Measurements from ENCODE around the gene BEAN1. TPM values are rescaled to one million over a fixed set of nuclear protein-coding genes. Genes with fewer than 3 reads are reported as not detected.

BEAN1 gene
- total RNA-seq, 1 experiment from 2014 or later: 0.03 TPM

DNA sequence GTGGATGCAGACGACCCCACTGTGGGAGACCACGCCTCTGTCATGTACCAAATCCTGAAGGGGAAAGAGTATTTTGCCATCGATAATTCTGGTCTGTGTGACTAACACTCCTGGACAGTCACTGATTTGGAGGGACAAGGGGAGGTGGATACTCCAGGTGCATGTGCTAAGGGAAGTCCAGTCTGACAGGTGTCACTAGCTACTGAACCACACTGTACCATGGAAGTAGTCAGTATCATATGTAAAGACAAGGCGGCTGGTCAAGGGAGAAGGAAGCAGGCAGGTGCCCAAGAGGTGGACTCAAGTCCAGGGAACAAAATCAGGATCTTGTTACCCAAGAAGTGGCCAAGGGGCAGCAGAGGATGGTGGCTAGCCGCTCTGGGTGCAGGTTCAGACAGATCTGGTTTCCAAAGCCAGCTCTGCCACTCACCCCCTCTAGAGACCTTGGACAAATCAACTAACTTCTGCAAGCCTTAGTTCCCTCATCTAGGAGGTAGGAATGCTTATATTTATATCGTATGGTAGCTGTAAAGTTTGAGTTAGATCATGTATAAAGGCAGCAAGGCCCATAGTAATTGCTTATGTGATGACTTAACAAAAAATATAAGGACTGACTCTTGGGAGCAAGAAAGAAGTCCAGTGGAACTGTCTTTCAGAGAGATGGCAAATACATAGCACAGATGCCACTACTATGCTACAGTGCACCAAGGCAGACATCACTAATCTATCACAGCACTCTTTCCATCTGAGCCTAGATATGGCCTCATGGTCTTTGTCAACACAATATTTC, 38.5 kb upstream of the BEAN1 start:
- no peak overlapping the region for H3K4me3 ChIP-seq (ENCODE audit: insufficient read depth, low read depth, low read length)
- no peaks in the 10 kb centered on the region for H3K27me3 ChIP-seq (ENCODE audit: control insufficient read depth, insufficient read depth, low read length)
- H3K36me3 ChIP-seq (replicated peaks; ENCODE audit: control insufficient read depth, insufficient read depth, low read length): no peaks in the 10 kb centered on the region
- DNase-seq: no peak

DNA sequence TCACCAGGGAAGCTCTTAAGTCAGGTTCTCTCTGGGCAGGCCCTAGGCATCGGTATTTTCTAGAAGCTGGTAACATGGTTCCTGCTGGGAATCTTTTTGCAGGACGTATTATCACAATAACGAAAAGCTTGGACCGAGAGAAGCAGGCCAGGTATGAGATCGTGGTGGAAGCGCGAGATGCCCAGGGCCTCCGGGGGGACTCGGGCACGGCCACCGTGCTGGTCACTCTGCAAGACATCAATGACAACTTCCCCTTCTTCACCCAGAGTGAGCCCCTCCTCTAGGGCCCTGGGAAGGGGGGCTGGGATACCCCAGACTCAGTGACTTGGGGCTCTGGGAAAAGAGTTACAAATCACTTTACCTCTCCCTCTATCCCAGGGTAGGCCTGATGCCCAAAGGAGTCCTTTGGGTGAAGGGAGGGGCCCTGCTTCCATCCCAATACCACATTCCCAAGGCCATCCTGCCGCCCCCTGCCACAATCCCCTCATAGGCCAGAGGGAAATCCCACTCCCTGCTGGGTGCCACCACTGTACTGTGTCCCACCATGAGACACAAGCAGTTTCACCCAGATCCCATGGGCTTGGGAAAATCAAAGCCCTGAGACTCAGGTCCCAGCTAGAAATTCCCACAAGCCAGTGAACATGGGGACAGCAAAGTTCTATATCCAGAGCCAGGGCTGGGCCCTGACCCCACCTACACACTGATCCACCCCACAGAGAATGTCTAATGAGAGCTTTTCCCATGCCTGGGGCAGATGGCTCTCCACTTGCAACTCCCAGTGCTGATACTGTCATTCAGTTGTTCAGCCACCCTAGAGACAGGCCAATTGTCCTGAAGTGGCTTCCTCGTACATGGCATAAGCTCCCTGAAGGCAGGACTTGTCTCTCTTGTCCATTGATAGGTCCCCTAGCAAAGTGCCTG, 37.6 kb upstream of the BEAN1 start:
- Histone ChIP-seq H3K27me3 (ENCODE audit: control insufficient read depth, insufficient read depth, low read length) (no peaks in the 10 kb centered on the region), H3K4me3 (ENCODE audit: insufficient read depth, low read depth, low read length) (no peak overlapping the region), H3K36me3 (replicated peaks; ENCODE audit: control insufficient read depth, insufficient read depth, low read length) (no peaks in the 10 kb centered on the region)
- DNase-seq: no peak

DNA sequence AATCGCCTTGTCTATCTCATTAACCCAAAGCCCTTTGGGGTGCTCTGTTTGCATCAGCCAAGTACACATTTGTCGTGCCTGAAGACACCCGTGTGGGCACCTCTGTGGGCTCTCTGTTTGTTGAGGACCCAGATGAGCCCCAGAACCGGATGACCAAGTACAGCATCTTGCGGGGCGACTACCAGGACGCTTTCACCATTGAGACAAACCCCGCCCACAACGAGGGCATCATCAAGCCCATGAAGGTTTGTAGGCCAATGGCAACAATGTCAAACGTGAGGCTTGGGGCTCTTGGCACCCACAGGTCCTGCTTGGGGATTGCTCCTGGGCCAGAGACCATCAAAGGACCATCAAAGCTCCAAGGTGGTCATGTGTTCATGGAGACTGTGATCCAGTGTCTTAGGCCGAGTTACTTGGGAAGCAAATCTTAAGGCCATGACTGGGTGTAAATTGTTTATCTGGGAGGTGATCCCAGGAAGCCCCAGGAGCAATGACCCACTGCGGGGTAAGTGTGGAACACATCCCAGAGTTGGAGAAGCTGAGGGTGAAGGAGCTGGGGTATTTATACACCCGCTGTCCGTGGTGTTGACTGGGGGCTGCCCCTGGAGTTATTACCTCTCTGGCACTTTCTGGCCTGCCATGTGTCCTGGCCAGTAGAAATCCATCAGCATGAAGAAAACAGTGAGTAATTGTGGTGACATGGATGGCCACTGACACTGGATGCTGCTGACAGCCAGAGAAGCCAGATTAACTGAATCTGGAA, 36.6 kb upstream of the BEAN1 start:
- Histone ChIP-seq H3K36me3 (replicated peaks; ENCODE audit: control insufficient read depth, insufficient read depth, low read length) (no peaks in the 10 kb centered on the region), H3K4me3 (ENCODE audit: insufficient read depth, low read depth, low read length) (no peak overlapping the region), H3K27me3 (ENCODE audit: control insufficient read depth, insufficient read depth, low read length) (no peaks in the 10 kb centered on the region)
- no peak for DNase-seq

DNA sequence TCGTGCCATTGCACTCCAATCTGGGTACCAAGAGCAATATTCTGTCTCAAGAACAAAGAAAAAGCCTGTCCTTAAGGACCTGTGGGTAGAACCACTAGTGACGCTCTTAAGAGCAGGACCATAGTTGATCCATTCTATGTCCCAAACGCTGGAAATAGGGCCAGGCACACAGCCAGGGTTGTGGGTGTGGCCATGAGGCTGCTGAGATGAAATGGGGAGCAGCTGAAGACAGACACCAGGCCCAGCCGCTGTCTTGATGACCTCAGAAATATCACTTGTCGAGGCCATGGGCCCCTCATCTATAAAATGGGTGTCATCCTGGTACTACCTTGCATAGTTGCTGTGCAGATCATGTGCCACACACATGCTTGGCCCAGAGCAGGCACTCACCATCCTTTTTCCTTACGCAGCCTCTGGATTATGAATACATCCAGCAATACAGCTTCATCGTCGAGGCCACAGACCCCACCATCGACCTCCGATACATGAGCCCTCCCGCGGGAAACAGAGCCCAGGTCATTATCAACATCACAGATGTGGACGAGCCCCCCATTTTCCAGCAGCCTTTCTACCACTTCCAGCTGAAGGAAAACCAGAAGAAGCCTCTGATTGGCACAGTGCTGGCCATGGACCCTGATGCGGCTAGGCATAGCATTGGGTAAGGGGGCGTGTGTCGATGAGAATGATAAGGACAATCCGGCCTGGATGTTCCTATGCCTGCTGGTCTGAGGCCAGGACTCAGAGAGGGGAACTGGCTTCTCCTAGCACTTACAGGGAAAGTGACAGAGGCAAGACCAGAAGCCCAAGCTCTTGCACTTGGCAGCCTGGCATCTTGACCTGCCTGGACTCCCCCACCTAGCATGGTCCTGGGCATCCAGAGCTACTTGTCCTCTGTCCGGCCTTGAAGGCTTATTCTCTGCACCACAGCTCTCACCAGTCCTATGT, 35.1 kb upstream of the BEAN1 start:
- Histone ChIP-seq H3K4me3 (ENCODE audit: insufficient read depth, low read depth, low read length) (no peak overlapping the region), H3K36me3 (replicated peaks; ENCODE audit: control insufficient read depth, insufficient read depth, low read length) (no peaks in the 10 kb centered on the region), H3K27me3 (ENCODE audit: control insufficient read depth, insufficient read depth, low read length) (no peaks in the 10 kb centered on the region)
- DNase-seq: no peak

DNA sequence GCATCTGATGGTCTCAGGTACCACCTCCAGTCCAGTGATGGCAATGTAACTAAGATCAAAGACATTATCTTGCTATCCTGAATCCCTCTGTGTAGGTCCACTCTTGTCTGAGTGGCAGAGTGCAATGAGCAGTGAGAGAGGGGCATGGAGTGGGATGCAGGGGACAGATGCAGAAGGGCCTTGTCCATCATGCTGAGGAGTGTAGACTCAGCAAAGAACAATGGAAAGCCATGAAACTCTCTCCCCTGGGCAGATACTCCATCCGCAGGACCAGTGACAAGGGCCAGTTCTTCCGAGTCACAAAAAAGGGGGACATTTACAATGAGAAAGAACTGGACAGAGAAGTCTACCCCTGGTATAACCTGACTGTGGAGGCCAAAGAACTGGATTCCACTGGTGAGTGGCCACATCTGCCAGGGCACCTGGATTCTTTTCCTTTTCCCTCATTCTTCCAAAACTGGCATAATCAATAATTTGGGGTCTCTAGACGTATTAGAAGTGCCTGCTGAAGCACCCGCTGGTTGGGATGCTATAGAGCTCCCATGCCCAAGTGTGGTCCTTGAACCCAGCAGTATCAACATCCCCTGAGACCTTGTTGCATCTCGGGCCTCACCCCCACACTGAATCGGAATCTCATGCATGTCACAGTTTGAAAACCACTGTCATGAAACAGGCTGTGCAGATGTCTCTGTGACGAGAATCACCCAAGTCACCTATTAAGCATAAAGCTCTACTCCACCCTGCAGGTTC, 31.1 kb upstream of the BEAN1 start:
- H3K36me3 ChIP-seq (replicated peaks; ENCODE audit: control insufficient read depth, insufficient read depth, low read length): no peaks in the 10 kb centered on the region
- DNase-seq: no peak

DNA sequence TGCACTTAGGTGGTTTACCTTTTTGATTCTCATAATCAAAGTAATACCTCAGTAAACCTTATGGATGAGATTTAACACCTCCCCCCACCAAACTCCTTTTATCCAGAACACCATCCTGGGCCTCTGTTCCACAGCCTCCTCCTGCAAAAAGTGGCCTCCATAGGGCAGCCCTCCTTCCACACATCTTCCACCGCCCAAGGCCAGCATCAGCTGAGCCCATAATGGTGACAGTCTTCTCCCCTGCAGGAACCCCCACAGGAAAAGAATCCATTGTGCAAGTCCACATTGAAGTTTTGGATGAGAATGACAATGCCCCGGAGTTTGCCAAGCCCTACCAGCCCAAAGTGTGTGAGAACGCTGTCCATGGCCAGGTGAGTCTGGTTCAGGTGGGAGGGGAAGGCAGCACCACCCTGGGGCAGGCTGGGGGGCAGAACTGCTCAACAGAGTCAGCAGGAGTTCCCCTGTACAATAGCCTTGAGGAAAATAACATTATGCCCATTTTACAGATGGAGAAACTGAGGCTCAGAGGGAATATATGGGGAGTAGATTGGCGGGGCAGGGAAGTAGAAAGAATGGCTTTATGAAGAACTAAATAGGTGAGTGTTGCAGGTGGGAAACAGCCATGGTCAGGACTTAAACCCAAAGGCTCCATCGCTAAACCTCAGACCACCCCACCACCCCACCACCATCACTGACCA, 29.2 kb upstream of the BEAN1 start:
- H3K27me3 ChIP-seq (ENCODE audit: control insufficient read depth, insufficient read depth, low read length): no peaks in the 10 kb centered on the region
- H3K36me3 ChIP-seq (replicated peaks; ENCODE audit: control insufficient read depth, insufficient read depth, low read length): no peaks in the 10 kb centered on the region
- no peak overlapping the region for H3K4me3 ChIP-seq (ENCODE audit: insufficient read depth, low read depth, low read length)
- no peak for DNase-seq

More for the DNA sequence above, 31.1 kb upstream of the BEAN1 start:
- Histone ChIP-seq H3K4me3 (ENCODE audit: insufficient read depth, low read depth, low read length) (no peak overlapping the region), H3K27me3 (ENCODE audit: control insufficient read depth, insufficient read depth, low read length) (no peaks in the 10 kb centered on the region)

DNA sequence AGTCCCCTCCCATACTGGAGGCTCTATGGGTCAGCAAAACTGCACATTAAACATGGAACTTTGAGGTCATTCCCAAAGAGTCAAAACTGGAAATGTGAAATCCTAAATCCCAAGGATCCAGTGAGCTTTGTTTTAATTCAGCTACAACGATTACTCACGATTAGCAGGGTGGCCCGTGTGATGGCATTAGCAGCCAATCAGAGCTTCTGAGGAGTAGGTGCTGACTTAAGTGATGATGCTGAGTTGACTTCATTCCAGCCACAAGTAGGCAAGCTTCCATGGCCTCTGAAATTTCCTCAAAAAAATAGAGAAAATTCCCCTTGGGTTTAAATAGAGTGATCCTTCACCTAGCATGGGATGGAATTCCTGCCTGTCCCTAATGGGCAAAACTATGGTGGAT, 28.1 kb upstream of the BEAN1 start:
- Histone ChIP-seq H3K36me3 (replicated peaks; ENCODE audit: control insufficient read depth, insufficient read depth, low read length) (no peaks in the 10 kb centered on the region), H3K27me3 (ENCODE audit: control insufficient read depth, insufficient read depth, low read length) (no peaks in the 10 kb centered on the region), H3K4me3 (ENCODE audit: insufficient read depth, low read depth, low read length) (no peak overlapping the region)
- no peak for DNase-seq

DNA sequence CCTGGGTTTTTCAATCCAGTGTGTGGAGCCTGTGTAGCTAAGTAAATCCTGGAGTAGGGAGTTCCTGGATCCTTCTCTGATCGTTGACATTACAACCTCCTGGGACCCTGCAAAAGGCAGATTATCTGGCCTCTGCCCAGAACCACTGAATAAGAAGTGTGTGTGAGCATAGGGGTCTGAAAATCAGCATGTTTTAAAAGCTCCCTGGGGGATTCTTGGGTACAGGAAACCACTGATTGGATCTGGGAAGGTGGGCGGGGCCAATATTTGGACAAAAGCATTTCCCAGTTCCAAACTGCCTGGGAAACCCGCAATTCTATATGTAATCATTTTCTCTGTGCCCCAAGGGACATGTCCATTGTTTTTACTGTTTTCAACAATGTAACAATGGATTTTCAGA, 27.2 kb upstream of the BEAN1 start:
- H3K27me3 ChIP-seq (ENCODE audit: control insufficient read depth, insufficient read depth, low read length): no peaks in the 10 kb centered on the region
- DNase-seq: peak; percentile 56
- H3K4me3 ChIP-seq (ENCODE audit: insufficient read depth, low read depth, low read length): no peak overlapping the region
- H3K36me3 ChIP-seq (replicated peaks; ENCODE audit: control insufficient read depth, insufficient read depth, low read length): no peaks in the 10 kb centered on the region

DNA sequence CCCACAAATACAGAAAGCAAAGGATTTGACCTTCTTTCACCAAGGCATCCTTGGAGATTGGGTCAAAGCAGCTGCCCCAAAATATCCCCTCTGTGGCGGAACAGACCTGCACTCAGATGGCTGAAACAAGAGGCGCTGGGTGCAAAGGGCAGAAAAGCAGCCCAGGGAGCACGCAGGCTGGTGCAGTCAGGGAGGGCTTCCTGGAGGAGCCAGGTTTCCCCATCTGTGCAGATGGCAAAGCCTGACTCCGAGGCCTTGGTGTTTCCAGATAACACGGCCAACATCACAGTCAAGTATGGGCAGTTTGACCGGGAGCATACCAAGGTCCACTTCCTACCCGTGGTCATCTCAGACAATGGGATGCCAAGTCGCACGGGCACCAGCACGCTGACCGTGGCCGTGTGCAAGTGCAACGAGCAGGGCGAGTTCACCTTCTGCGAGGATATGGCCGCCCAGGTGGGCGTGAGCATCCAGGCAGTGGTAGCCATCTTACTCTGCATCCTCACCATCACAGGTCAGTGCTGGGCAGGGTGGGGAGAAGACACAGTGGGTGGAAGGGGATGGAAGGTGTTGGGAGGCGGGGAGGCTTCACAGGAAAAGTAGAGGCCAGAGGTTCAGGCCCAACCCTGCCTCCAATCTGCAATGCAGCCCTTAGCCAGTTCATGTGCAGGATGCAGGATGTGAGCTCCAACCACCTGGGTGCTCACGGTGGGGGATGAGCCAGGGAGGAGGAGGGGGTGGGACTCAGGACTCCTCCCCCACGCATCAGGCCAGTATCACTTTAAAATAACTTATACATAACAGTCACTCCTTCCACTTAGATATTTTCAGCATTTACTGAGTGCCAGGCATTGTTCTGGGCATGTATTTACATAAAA, 26.4 kb upstream of the BEAN1 start:
- no peaks in the 10 kb centered on the region for H3K36me3 ChIP-seq (replicated peaks; ENCODE audit: control insufficient read depth, insufficient read depth, low read length)
- H3K4me3 ChIP-seq (ENCODE audit: insufficient read depth, low read depth, low read length): no peak overlapping the region
- DNase-seq: no peak
- H3K27me3 ChIP-seq (ENCODE audit: control insufficient read depth, insufficient read depth, low read length): peaks cover under 1% of the 10 kb centered on the region; the same call in 1 of the 2 replicates

DNA sequence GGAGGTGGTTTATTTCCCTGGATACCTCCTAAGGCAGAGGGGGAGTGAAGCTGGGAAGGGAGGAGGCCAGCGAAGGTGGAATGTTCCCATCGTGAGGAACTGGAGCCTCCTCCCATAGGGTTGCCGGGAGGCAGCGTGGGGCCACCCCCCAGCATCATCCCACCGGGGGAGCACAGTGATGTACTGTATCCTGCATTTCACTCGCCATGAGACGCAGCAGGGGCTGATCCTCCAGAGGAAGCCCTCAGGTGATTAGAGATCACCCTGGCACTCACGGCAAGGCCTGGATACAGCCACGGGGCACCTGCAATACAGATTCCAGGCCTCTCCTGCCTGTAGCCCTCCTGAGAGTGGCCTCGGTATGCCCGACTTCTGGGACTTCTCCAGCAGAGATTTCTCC, 25.5 kb upstream of the BEAN1 start:
- peak; percentile 67 for DNase-seq
- H3K36me3 ChIP-seq (replicated peaks; ENCODE audit: control insufficient read depth, insufficient read depth, low read length): no peaks in the 10 kb centered on the region
- H3K4me3 ChIP-seq (ENCODE audit: insufficient read depth, low read depth, low read length): no peak overlapping the region
- H3K27me3 ChIP-seq (ENCODE audit: control insufficient read depth, insufficient read depth, low read length): peaks cover 1% of the 10 kb centered on the region; the same call in 1 of the 2 replicates

DNA sequence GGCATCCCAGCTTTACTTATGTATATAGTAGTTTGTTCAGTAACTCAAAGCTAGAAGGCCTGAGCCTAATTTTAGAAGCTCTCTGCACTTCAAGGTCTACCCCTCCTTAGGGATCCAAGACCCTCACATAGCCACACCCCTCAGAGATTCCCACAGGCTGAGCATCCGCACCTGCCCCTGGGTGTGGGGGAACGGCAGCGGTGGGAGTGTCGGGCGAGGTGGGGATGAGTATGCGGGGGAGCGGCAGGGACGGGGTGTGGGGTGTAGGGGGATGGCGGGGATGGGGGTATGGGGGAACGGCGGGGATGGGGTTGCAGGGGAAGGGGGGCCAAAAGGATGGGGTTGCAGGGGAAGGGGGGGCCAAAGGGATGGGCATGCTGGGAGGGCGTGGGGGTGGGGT, 24.9 kb upstream of the BEAN1 start:
- Histone ChIP-seq H3K36me3 (replicated peaks; ENCODE audit: control insufficient read depth, insufficient read depth, low read length) (no peaks in the 10 kb centered on the region), H3K4me3 (ENCODE audit: insufficient read depth, low read depth, low read length) (no peak overlapping the region), H3K27me3 (ENCODE audit: control insufficient read depth, insufficient read depth, low read length) (peaks cover 1% of the 10 kb centered on the region; the same call in 1 of the 2 replicates)
- DNase-seq: peak; percentile 60

All from H7 (cell line).